Activated T-cell treated with anti-CD3 and anti-CD28 coated beads for 48 hours (primary cell): ENCODE measurements around the gene CEACAM5.
"Not testable (repeated sequence)": the region's sequence is repeated elsewhere in the genome, so short reads cannot be mapped to it uniquely, and the experiment has no call there.

Experiments used
- DNase-seq: peaks from one replicate; pipeline ENCODE4 v3.0.0-alpha.2; 2020; ENCODE audit warnings: low read depth

Gene CEACAM5

GRCh38 chr19:41700381-41701195 lies 7.8 kb upstream of the CEACAM5 start:
- DNase-seq, result no peak

- DNase-seq, result no peak
Observed at GRCh38 chr19:41701401-41702075, 6.9 kb upstream of the CEACAM5 start.

DNA sequence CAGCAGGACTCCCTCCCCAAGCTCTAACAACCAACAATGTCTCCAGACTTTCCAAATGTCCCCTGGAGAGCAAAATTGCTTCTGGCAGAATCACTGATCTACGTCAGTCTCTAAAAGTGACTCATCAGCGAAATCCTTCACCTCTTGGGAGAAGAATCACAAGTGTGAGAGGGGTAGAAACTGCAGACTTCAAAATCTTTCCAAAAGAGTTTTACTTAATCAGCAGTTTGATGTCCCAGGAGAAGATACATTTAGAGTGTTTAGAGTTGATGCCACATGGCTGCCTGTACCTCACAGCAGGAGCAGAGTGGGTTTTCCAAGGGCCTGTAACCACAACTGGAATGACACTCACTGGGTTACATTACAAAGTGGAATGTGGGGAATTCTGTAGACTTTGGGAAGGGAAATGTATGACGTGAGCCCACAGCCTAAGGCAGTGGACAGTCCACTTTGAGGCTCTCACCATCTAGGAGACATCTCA lies 6.2 kb upstream of the CEACAM5 start:
- DNase-seq, result no peak

GRCh38 chr19:41703602-41704293 lies 4.7 kb upstream of the CEACAM5 start:
- DNase-seq, result no peak

DNA sequence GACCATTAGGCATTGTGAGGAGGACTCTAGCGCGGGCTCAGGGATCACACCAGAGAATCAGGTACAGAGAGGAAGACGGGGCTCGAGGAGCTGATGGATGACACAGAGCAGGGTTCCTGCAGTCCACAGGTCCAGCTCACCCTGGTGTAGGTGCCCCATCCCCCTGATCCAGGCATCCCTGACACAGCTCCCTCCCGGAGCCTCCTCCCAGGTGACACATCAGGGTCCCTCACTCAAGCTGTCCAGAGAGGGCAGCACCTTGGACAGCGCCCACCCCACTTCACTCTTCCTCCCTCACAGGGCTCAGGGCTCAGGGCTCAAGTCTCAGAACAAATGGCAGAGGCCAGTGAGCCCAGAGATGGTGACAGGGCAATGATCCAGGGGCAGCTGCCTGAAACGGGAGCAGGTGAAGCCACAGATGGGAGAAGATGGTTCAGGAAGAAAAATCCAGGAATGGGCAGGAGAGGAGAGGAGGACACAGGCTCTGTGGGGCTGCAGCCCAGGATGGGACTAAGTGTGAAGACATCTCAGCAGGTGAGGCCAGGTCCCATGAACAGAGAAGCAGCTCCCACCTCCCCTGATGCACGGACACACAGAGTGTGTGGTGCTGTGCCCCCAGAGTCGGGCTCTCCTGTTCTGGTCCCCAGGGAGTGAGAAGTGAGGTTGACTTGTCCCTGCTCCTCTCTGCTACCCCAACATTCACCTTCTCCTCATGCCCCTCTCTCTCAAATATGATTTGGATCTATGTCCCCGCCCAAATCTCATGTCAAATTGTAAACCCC lies 2.8 kb upstream of the CEACAM5 start:
- peak; percentile 12 for DNase-seq

DNA sequence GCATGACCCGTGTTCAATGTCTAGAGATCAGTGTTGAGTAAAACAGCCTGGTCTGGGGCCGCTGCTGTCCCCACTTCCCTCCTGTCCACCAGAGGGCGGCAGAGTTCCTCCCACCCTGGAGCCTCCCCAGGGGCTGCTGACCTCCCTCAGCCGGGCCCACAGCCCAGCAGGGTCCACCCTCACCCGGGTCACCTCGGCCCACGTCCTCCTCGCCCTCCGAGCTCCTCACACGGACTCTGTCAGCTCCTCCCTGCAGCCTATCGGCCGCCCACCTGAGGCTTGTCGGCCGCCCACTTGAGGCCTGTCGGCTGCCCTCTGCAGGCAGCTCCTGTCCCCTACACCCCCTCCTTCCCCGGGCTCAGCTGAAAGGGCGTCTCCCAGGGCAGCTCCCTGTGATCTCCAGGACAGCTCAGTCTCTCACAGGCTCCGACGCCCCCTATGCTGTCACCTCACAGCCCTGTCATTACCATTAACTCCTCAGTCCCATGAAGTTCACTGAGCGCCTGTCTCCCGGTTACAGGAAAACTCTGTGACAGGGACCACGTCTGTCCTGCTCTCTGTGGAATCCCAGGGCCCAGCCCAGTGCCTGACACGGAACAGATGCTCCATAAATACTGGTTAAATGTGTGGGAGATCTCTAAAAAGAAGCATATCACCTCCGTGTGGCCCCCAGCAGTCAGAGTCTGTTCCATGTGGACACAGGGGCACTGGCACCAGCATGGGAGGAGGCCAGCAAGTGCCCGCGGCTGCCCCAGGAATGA lies 1.5 kb upstream of the CEACAM5 start:
- DNase-seq, result peak; percentile 62

GRCh38 chr19:41707502-41707812 lies 969 bp upstream of the CEACAM5 start:
- DNase-seq, result no peak

DNA sequence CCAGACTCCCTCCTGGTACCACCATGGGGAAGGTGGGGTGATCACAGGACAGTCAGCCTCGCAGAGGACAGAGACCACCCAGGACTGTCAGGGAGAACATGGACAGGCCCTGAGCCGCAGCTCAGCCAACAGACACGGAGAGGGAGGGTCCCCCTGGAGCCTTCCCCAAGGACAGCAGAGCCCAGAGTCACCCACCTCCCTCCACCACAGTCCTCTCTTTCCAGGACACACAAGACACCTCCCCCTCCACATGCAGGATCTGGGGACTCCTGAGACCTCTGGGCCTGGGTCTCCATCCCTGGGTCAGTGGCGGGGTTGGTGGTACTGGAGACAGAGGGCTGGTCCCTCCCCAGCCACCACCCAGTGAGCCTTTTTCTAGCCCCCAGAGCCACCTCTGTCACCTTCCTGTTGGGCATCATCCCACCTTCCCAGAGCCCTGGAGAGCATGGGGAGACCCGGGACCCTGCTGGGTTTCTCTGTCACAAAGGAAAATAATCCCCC lies 505 bp upstream of the CEACAM5 start:
- DNase-seq, result no peak

- not testable (repeated sequence) for DNase-seq
Observed at GRCh38 chr19:41709516-41709915, 1.1 kb downstream of the CEACAM5 start.

- DNase-seq, result no peak
Observed at GRCh38 chr19:41709951-41710645, 1.7 kb downstream of the CEACAM5 start.

DNA sequence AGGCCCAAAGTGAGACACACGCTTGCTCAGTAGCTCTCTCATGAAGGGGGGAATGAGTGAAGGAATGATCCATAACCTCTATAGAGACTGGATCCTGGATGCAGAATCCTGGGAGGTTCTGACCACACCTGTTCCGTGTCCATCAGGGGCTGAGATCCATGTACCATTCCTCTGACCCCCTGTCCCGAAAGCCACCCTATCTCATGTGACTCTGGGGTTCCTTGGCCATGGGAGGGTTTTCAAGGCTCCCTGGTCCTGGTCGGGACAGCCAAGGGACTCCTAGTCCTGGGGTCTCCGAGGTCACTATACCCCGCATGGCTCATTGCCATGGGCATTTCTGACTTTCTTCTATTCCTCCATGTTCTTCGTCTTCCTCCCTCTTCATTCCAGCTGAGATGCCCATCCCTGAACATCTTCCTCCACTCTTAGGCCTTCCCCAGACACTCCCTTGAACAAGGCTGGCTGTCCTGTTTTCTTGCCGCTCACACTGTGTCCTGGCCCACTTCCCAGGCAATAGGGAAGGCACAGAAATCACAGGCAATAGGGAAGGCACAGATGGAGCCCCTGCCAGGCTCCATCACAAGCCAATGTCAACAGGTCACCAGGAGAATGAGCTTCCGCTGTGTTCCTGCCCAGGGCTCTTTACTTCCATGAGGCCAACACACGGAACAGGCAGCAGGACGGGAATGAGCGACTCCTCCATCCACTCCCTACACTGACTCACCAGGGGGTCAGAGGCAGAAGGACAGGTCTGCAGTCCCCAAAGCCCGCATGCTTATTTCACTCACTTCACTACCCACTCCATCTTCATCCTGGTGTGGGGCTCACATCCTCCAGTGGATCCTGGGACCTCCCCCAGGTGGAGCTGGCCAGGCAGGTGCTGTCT lies 3.2 kb downstream of the CEACAM5 start:
- DNase-seq, result no peak

DNA sequence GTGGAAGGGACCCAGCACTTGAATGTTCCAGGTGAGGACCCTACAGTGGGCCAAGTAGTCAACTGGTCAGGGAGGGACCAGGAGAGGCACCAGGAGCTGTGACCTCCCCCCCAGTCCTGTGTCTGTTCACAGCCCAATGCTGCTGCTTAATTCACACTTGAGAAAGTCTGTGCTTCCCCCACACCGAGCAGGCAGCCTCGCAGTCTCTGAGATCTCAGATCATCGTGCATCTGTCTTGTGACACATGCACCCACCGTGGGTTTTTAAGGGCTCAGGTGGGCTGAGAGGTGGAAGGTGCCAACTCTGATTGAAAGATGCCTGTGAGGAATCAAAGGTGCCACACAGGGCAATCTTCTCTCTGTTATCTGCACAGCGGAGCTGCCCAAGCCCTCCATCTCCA lies 6.2 kb downstream of the CEACAM5 start:
- no peak for DNase-seq

DNA sequence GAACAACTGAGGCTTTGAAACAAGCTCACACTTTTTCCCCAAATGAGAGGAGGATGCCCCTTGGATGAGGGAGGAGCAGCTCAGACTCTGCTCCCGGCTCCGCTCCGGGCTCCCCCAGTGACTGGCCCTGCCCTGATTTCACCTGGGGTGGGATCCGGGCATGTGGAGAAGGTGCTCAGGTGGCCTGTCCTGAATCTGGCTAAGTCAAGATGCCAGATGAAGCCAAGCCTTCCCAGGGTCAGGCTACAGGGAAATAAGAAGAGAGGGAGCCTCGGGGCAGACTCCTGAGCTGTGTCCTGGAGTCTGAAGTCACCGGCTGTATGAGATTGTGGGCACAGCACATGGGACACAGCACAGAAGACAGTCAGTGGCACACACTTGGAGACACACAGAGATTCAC lies 10.3 kb downstream of the CEACAM5 start:
- no peak for DNase-seq

DNA sequence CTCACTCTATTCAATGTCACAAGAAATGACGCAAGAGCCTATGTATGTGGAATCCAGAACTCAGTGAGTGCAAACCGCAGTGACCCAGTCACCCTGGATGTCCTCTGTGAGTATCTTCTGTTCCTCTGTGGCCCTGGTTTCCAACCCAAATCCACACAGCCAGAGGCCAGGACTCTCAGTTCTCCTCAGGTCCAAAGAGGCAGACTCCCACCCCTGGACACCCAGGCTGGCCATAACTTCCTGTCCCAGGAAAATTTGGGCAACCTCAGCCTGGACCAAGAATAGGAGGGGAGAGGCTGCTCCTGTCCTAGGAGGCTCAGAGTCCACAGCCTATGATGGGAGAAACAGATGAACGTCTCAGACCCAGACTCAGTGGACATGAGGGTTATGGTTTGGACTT lies 11.7 kb downstream of the CEACAM5 start:
- no peak for DNase-seq

DNA sequence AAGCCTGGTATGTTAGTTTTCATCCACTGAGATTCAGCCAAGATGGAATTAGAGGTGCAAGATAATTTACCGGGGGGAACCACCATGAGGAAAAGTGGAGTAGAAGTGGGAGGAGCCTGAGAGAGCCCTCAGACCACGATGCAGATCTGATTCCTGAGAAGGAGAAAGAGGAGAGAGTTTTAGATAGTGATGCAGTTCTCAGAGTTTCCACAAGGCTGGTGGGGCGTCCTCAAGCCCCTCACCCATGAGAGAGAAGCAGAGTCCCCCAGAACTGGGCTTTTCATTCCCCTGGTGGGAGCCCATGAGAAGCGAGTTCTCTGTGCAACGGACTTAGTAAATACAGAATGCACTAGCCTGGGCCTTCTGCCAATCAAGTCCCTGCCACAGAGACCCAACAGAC lies 18.1 kb downstream of the CEACAM5 start:
- no peak for DNase-seq

GRCh38 chr19:41734156-41734555 lies 25.7 kb downstream of the CEACAM5 start:
- DNase-seq, result no peak

DNA sequence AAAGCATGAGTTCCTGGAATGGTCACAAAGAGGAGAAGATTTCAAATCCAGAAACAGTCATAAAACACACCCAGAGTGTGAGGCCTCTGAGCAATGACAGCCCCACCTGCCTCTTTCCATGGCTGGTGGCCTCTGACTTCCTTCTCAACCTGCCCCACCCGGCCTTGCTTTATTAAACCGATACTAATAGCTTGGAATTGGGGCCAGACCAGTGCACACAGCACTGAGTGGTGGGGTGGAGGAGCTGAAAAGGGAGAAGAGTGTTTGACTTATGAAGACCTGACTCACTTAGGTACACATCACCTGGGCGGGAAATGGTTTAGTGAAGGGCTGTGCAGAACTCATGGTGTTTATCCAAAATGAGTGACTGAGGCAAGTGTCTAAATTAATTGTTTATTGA lies 26.2 kb downstream of the CEACAM5 start:
- no peak for DNase-seq

- DNase-seq, result no peak
Observed at GRCh38 chr19:41735071-41735600, 26.7 kb downstream of the CEACAM5 start.

- DNase-seq, result no peak
Observed at GRCh38 chr19:41739361-41739760, 30.9 kb downstream of the CEACAM5 start.
